Psoas muscle (tissue), 8 donors: Measurements from ENCODE around the gene ITPKA. TPM values are rescaled to one million over a fixed set of nuclear protein-coding genes. Genes with fewer than 3 reads are reported as not detected.

Experiments used
- ATAC-seq, 4 donors: fragments of 200-7000 bp; cut with Tn5 transposase; one replicate each; pipeline ENCODE4 v1.9.1; 2020; ENCODE audit warnings: moderate library complexity in 3 of 4, mild to moderate bottlenecking in 2 of 4
- DNase-seq, 2 donors: peaks; one replicate each; pipeline ENCODE4 v3.0.0-alpha.2; 2020
- H3K27ac ChIP-seq: fragments of 200-600 bp; one replicate; pipeline ENCODE4 v1.8.0; 2022
- H3K27me3 ChIP-seq, 3 donors: fragments of 200-600 bp in 1 of 3; one replicate each; pipeline versions ENCODE4 v1.6.1 to v1.8.0; 2013 to 2022; ENCODE audit warnings: low read length in 2 of 3, mild to moderate bottlenecking in 2 of 3, moderate library complexity in 1 of 3; ENCODE audit not compliant: insufficient read depth in 3 of 3
- H3K36me3 ChIP-seq, 2 donors: fragments of 200-600 bp in 1 of 2; one replicate each; pipeline versions ENCODE4 v1.6.1 to v1.8.0; 2013 to 2022; ENCODE audit warnings: low read depth in 1 of 2, mild to moderate bottlenecking in 1 of 2, moderate library complexity in 1 of 2; ENCODE audit not compliant: insufficient read depth in 1 of 2
- H3K4me1 ChIP-seq: fragments of 200-600 bp; one replicate; pipeline ENCODE4 v1.8.0; 2022
- H3K4me3 ChIP-seq: fragments of 200-600 bp; one replicate; pipeline ENCODE4 v1.8.0; 2022; ENCODE audit warnings: mild to moderate bottlenecking
- H3K9me3 ChIP-seq: fragments of 200-600 bp; one replicate; pipeline ENCODE4 v1.8.0; 2022
- CTCF ChIP-seq: fragments of 200-600 bp; IDR thresholded peaks from one replicate; pipeline ENCODE4 v1.8.0; 2022; ENCODE audit warnings: antibody characterized with exemption
- WGBS, 3 donors: extraction: QIAGEN DNeasy Blood & Tissue Kit; methylation state at CpG; one replicate each; pipeline versions ENCODE4 v1.1.6 to v1.1.7; 2013; 5-methylcytosine and 5-hydroxymethylcytosine counted together
- intact Hi-C, 2 donors: fragments of 100-400 bp; cut with DNase I; formaldehyde crosslinking; loops; one replicate each; pipeline versions ENCODE4 v1.11.0 to v1.14.2; 2022
- polyA plus RNA-seq, 3 donors: library from polyadenylated mRNA; stranded (reverse); fragments of 200-250 nt; gene quantifications; one replicate each; pipeline ENCODE4 v1.2.3, GENCODE V29; 2013
- total RNA-seq, 4 donors: library from RNA; stranded (reverse); fragmentation: NEBNext Ultra II Directional in 2 of 4; extraction: Animal tissue kit (Norgen Biotek cat#: 25700) in 2 of 4; gene quantifications; one replicate each; pipeline versions ENCODE4 v1.2.1 to v1.2.4, GENCODE V29; 2021 to 2023
- donor health status: healthy with polysubstance abuse.
- donor health status: DM: no; HTN: no; CAD: no; lungs with moderate emphysema.
- donor health status: Bipolar disorder and iron deficiency.
- donor health status: healthy.
- donor health status: DM: yes; HTN: yes; CAD: no.
- donor health status: DM: no; HTN: no; CAD: no.
- donor health status: DM: no; HTN: no; CAD: no.
- donor health status: DM: yes; HTN: yes; CAD: no.

ITPKA gene
- total and polyA plus RNA-seq, 7 donors = 0.04 to 1.7 (median 0.79) TPM; not detected in 1

GRCh38 chr15:41495736-41496599 lies 2.3 kb downstream of the ITPKA start:
- peaks cover 14% of the 10 kb centered on the region for H3K4me1 ChIP-seq
- TF ChIP-seq CTCF = no peak
- H3K27me3 ChIP-seq = peaks cover 0 to 88% (median 40%) of the 10 kb centered on the region in 3 donors
- no peaks in the 10 kb centered on the region for H3K36me3 ChIP-seq
- intact Hi-C loops = no loop called here
- peak in 1 of 2 donors; percentile 60 for DNase-seq
- no peaks in the 10 kb centered on the region for H3K9me3 ChIP-seq
- H3K27ac ChIP-seq = no peak overlapping the region
- no peak for ATAC-seq
- WGBS, 3 donors = 41 to 50% (median 47%) methylated on average over 51 to 59 of the region's 59 CpGs
- H3K4me3 ChIP-seq = peak overlapping the region; percentile 38

- H3K27ac ChIP-seq = no peak overlapping the region
- no peak for ATAC-seq
- no peaks in the 10 kb centered on the region for H3K9me3 ChIP-seq
- no peak for TF ChIP-seq CTCF
- no peak overlapping the region for H3K4me3 ChIP-seq
- DNase-seq = no peak
- H3K27me3 ChIP-seq = peaks cover 0 to 88% (median 41%) of the 10 kb centered on the region in 3 donors
- no peaks in the 10 kb centered on the region for H3K36me3 ChIP-seq
- peaks cover 21% of the 10 kb centered on the region for H3K4me1 ChIP-seq
- intact Hi-C loops = no loop called here
- 85 to 88% (median 87%) methylated on average over 2 of the region's 2 CpGs for WGBS, 3 donors
These were observed 5.0 kb downstream of the ITPKA start for GRCh38 chr15:41498657-41499056.

- no peaks in the 10 kb centered on the region for H3K36me3 ChIP-seq
- 86 to 91% (median 91%) methylated on average over 6 of the region's 6 CpGs for WGBS, 3 donors
- no peaks in the 10 kb centered on the region for H3K9me3 ChIP-seq
- DNase-seq (no peak), ATAC-seq (no peak)
- intact Hi-C loops = no loop called here
- TF ChIP-seq CTCF = no peak
- peaks cover 20% of the 10 kb centered on the region for H3K4me1 ChIP-seq
- H3K4me3 ChIP-seq = no peak overlapping the region
- H3K27me3 ChIP-seq = peaks cover 0 to 90% (median 41%) of the 10 kb centered on the region in 3 donors
- no peak overlapping the region for H3K27ac ChIP-seq
These were observed 5.6 kb downstream of the ITPKA start for GRCh38 chr15:41499109-41499851.

- no peaks in the 10 kb centered on the region for H3K36me3 ChIP-seq
- intact Hi-C loops = no loop called here
- TF ChIP-seq CTCF = no peak
- ATAC-seq = peak; percentile 26 to 66 (median 52)
- H3K27me3 ChIP-seq = peaks cover 0 to 78% (median 29%) of the 10 kb centered on the region in 3 donors
- no peak overlapping the region for H3K27ac ChIP-seq
- peaks cover 16% of the 10 kb centered on the region for H3K4me1 ChIP-seq
- DNase-seq = no peak
- 5 to 7% (median 6%) methylated on average over 55 to 56 of the region's 56 CpGs for WGBS, 3 donors
- peak overlapping the region; percentile 51 for H3K4me3 ChIP-seq
- no peaks in the 10 kb centered on the region for H3K9me3 ChIP-seq
These were observed 7.7 kb downstream of the ITPKA start for GRCh38 chr15:41501191-41501917.
